Suprapubic skin (tissue), 3 donors: ENCODE data around the gene TANGO2.

Source experiments
- CTCF ChIP-seq, 2 donors: fragments of 200-600 bp in 1 of 2; fragments of 450-650 bp in 1 of 2; sonication (generic) in 1 of 2; IDR thresholded peaks; one replicate each; pipeline ENCODE4 v1.5.1; 2016 to 2019; ENCODE audit warnings: antibody characterized with exemption in 2 of 2, mild to moderate bottlenecking in 1 of 2, moderate library complexity in 1 of 2
- EP300 ChIP-seq: sonication (generic); formaldehyde crosslinking; IDR thresholded peaks from one replicate; pipeline ENCODE4 v1.6.1; 2017; ENCODE audit warnings: antibody characterized with exemption

GRCh38 chr22:19972251-19972650 is 48.7 kb upstream of the TANGO2 start:
- TF ChIP-seq EP300 = no peak
- TF ChIP-seq CTCF (IDR thresholded peaks at IDR 0.05) = no peak
